Activated T-helper 1 cell treated with anti-CD3 and anti-CD28 coated beads, Interleukin-12 subunit alpha, Interleukin-12 subunit beta, Interleukin-2, Interleukin-4 antibody, amounts not matched to agents 30 ng/mL and 10 ng/mL and 1 ng/mL, durations not matched to agents 14 hours and 24 hours and 36 hours (primary cell): ENCODE results near the gene ZFAND3. TPM values are rescaled to one million over a fixed set of nuclear protein-coding genes. Genes with fewer than 3 reads are reported as not detected.

Experiments
- DNase-seq: peaks from one replicate; pipeline ENCODE4 v3.0.0; 2021; ENCODE audit warnings: low spot score
- H3K27ac Mint-ChIP-seq: one replicate; pipeline ENCODE4 v1.8.0; 2021; ENCODE audit warnings: mild to moderate bottlenecking, mixed read lengths
- H3K27me3 Mint-ChIP-seq: one replicate; pipeline ENCODE4 v1.8.0; 2022; ENCODE audit warnings: mild to moderate bottlenecking, moderate library complexity, mixed read lengths; ENCODE audit not compliant: insufficient read depth
- H3K36me3 Mint-ChIP-seq: one replicate; pipeline ENCODE4 v1.8.0; 2021; ENCODE audit warnings: low read depth, mixed read lengths
- H3K4me1 Mint-ChIP-seq: one replicate; pipeline ENCODE4 v1.8.0; 2021; ENCODE audit warnings: low read depth, mixed read lengths
- H3K4me3 Mint-ChIP-seq: one replicate; pipeline ENCODE4 v1.8.0; 2021; ENCODE audit warnings: mild to moderate bottlenecking, moderate library complexity, mixed read lengths
- H3K9me3 Mint-ChIP-seq: one replicate; pipeline ENCODE4 v1.8.0; 2021; ENCODE audit warnings: mixed read lengths
- intact Hi-C: fragments of 100-400 bp; cut with micrococcal nuclease; formaldehyde crosslinking; loops from one replicate; pipeline ENCODE4 v1.15.1; 2024
- total RNA-seq: library from RNA; stranded (reverse); gene quantifications from 2 replicates; pipeline ENCODE4 v1.2.3, GENCODE V29; 2022

Gene ZFAND3
- total RNA-seq, 1 donor from 2014 or later = 44.1 TPM

GRCh38 chr6:38177882-38178583 is 358.5 kb downstream of the ZFAND3 start:
- intact Hi-C loops = no loop called here
- no peak overlapping the region for H3K4me3 Mint-ChIP-seq
- no peaks in the 10 kb centered on the region for H3K27me3 Mint-ChIP-seq
- no peak for DNase-seq
- H3K36me3 Mint-ChIP-seq = no peaks in the 10 kb centered on the region
- H3K4me1 Mint-ChIP-seq = no peaks in the 10 kb centered on the region
- H3K9me3 Mint-ChIP-seq = no peaks in the 10 kb centered on the region
- H3K27ac Mint-ChIP-seq = no peak overlapping the region

- DNase-seq = no peak
- Mint-ChIP-seq H3K9me3 (no peaks in the 10 kb centered on the region), H3K4me3 (no peak overlapping the region), H3K27ac (no peak overlapping the region), H3K27me3 (no peaks in the 10 kb centered on the region), H3K4me1 (no peaks in the 10 kb centered on the region), H3K36me3 (no peaks in the 10 kb centered on the region)
- intact Hi-C loops = no loop called here
Observed at GRCh38 chr6:38178584-38178886, 359.0 kb downstream of the ZFAND3 start.

GRCh38 chr6:38179300-38179699 is 359.8 kb downstream of the ZFAND3 start:
- intact Hi-C loops = no loop called here
- no peak for DNase-seq
- no peaks in the 10 kb centered on the region for H3K27me3 Mint-ChIP-seq

DNA sequence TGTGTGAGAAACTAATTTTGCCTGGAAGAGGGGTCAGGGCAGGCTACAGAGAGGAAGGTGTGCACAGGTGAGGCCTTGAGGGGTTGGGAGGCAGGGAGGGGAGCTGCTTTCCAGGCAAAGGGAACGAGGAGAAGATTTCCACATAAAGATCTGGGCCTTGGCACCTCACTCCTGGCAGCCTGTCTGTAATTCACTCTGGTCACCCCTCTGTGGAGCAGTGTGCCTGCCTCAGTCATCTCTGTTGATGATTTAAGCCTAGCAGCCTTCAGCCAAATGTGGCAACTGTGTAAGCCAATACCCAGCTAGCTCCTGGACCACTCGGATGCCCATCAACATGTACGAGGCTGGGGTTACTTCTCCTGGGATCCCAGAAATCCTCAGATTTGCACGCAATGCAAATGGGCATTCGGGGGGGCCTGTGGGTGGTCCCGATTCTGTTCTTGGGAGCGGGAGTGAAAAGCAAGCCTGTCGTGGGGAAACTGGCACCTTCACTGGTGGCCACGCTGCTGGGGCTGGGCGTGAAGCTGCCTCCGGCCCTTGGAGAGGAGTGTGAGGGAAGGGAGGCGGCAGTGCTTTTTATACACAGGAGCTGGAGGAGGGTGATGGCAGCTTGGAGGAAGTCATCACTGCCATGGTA is 360.4 kb downstream of the ZFAND3 start:
- no peak overlapping the region for H3K4me3 Mint-ChIP-seq

More at GRCh38 chr6:38179300-38179699, 359.8 kb downstream of the ZFAND3 start:
- Mint-ChIP-seq H3K27ac (no peak overlapping the region), H3K4me3 (no peak overlapping the region), H3K9me3 (no peaks in the 10 kb centered on the region), H3K4me1 (no peaks in the 10 kb centered on the region), H3K36me3 (no peaks in the 10 kb centered on the region)

GRCh38 chr6:38180586-38180985 is 361.1 kb downstream of the ZFAND3 start:
- Mint-ChIP-seq H3K27me3 (no peaks in the 10 kb centered on the region), H3K4me1 (no peaks in the 10 kb centered on the region), H3K36me3 (no peaks in the 10 kb centered on the region), H3K9me3 (no peaks in the 10 kb centered on the region), H3K27ac (no peak overlapping the region), H3K4me3 (no peak overlapping the region)
- intact Hi-C loops = no loop called here
- DNase-seq = no peak

More for the DNA sequence above, 360.4 kb downstream of the ZFAND3 start:
- Mint-ChIP-seq H3K9me3 (no peaks in the 10 kb centered on the region), H3K36me3 (no peaks in the 10 kb centered on the region), H3K4me1 (no peaks in the 10 kb centered on the region), H3K27ac (no peak overlapping the region), H3K27me3 (no peaks in the 10 kb centered on the region)
- DNase-seq = no peak
- intact Hi-C loops = no loop called here

- Mint-ChIP-seq H3K4me1 (no peaks in the 10 kb centered on the region), H3K27me3 (no peaks in the 10 kb centered on the region), H3K9me3 (no peaks in the 10 kb centered on the region), H3K36me3 (no peaks in the 10 kb centered on the region), H3K4me3 (no peak overlapping the region), H3K27ac (no peak overlapping the region)
- intact Hi-C loops = no loop called here
- no peak for DNase-seq
Observed at GRCh38 chr6:38182426-38182825, 362.9 kb downstream of the ZFAND3 start.

DNA sequence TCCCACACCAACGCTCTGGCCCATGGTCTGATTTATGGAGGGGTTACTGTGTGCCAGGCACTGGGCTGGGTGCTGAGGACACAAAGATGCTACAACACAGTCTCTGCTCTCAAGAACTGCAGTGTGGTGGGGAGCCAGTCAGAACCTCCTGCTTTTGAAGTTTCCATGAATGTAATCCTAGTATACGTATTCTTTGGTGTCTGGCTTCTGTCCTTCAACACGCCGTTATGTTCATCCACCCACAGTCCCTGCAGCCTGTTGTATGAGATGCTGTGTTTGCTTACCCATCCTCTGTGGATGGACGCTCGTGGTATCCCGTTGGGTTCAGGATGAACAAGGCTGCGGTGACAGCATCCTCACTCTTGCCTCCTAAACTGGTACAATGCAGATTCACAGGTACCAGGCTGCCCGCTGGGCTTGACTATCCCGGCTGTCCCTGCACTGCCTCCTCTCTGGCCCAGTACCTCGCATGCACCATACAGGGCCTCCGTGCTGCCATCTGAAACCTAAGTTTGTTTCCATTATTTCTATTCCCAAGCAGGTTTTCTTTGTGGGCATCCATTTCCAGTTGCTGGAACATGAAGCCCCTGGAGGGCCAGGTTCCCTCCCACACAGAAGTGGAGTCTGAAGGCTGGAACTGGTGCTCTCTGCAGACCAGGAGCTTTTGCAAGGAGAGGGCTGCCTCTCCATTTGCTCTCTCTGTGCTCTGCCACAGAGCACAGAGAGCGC is 364.5 kb downstream of the ZFAND3 start:
- Mint-ChIP-seq H3K36me3 (no peaks in the 10 kb centered on the region), H3K4me1 (no peaks in the 10 kb centered on the region), H3K9me3 (no peaks in the 10 kb centered on the region), H3K4me3 (no peak overlapping the region), H3K27me3 (no peaks in the 10 kb centered on the region), H3K27ac (no peak overlapping the region)
- no peak for DNase-seq
- intact Hi-C loops = no loop called here

DNA sequence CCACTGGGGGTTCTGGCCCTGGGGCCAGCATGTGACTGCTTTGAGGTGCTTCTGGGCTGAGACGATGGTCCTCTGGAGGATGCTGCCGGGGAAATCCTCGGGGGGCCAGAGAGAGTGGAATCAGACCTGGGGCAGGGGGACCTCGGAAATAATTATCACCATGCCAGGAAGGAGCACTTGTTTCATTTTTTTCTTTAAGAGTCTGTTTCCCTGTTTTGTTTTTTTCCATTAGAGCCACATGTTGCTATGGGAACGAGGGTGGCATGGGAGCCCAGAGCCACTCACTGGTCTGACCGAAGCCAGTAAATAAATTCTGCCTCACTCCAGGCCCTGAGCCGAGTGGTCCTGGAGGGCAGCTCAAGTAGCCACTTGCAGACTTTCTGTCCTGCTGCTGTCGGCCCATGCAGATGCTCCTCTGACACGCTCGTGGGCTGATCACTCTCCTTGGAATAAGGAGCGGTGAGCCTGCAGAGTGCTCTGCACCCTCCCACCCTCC is 365.1 kb downstream of the ZFAND3 start:
- intact Hi-C loops = no loop called here
- Mint-ChIP-seq H3K27ac (no peak overlapping the region), H3K27me3 (no peaks in the 10 kb centered on the region), H3K36me3 (no peaks in the 10 kb centered on the region), H3K4me3 (no peak overlapping the region), H3K9me3 (no peaks in the 10 kb centered on the region), H3K4me1 (no peaks in the 10 kb centered on the region)
- DNase-seq = no peak

DNA sequence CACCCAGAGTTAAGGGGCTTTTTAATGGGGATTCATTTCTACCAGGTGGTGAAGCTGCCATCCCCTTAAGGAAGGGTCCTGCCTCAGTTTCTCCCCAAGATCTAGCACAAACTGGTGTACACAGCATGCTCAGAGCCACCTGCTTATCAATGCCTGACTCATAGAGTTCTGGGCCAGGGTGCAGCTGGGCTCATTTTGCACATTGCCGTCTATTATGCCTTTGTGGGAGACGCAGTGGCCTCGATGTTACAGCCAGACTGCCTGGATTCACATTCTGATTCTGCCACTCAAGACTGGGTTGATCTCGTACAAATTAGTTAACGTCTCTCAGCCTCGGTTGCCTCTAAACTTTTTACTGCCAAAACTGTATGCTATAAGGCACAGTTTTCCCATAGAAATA is 365.7 kb downstream of the ZFAND3 start:
- no peaks in the 10 kb centered on the region for H3K36me3 Mint-ChIP-seq

DNA sequence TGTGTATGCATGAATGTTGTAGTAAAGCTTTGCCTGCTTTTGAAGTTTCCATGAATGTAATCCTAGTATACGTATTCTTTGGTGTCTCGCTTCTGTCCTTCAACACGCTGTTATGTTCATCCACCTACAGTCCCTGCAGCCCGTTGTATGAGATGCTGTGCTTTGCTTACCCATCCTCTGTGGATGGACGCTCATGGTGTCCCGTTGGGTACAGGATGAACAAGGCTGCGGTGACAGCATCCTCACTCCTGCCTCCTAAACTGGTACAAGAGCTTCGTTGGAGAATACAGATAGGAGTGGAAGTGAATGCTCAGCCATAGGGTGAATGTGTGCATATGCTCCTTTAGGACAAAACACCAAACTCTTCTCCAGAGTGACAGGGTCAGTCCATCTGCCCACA is 366.2 kb downstream of the ZFAND3 start:
- Mint-ChIP-seq H3K27ac (no peak overlapping the region), H3K27me3 (no peaks in the 10 kb centered on the region), H3K36me3 (no peaks in the 10 kb centered on the region), H3K4me1 (no peaks in the 10 kb centered on the region), H3K9me3 (no peaks in the 10 kb centered on the region), H3K4me3 (no peak overlapping the region)
- intact Hi-C loops = no loop called here
- no peak for DNase-seq

More for the DNA sequence above, 365.7 kb downstream of the ZFAND3 start:
- H3K4me1 Mint-ChIP-seq = no peaks in the 10 kb centered on the region
- no peak for DNase-seq
- H3K27ac Mint-ChIP-seq = no peak overlapping the region
- no peak overlapping the region for H3K4me3 Mint-ChIP-seq
- H3K27me3 Mint-ChIP-seq = no peaks in the 10 kb centered on the region
- H3K9me3 Mint-ChIP-seq = no peaks in the 10 kb centered on the region
- intact Hi-C loops = no loop called here

GRCh38 chr6:38187325-38187724 is 367.8 kb downstream of the ZFAND3 start:
- Mint-ChIP-seq H3K4me3 (no peak overlapping the region), H3K27me3 (no peaks in the 10 kb centered on the region), H3K27ac (no peak overlapping the region), H3K9me3 (no peaks in the 10 kb centered on the region), H3K4me1 (no peaks in the 10 kb centered on the region), H3K36me3 (no peaks in the 10 kb centered on the region)
- DNase-seq = no peak
- intact Hi-C loops = no loop called here

DNA sequence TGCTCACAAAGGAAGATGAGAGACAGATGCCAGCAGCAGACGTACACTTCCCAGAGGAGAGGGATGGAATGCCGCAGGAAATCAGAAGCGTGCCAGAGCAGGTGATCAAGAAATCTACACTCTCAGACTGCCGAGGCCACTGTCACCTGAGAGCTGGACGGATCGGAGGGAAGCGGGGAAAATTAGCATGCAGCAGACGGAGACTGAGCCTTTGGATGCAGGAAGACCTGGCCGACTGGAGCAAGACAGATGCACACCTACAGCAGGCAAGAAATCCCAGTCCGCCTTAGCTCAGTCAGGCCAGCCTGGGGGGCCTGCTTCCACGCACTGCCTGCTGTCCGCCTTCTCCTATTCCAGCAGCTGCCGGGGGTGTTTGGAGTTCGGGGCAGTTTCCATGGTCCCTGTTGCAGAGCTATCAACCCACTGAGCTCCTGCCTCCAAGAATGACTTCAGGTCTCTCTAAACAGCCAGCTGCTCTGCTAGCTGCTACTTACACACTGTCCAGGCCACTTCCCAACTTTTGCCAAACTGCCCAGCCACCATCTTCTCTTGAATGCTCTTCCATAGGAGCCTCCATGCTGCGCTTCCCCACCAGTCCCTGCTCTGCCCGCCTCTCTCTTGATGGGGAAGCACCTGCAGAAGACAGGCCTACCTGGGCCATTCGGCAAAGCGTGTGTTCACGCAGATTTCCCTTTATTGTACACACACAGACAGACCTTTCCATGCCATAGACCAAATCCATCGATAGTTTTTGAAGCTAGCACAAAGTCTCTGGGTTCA is 368.5 kb downstream of the ZFAND3 start:
- intact Hi-C loops = no loop called here
- Mint-ChIP-seq H3K9me3 (no peaks in the 10 kb centered on the region), H3K27me3 (no peaks in the 10 kb centered on the region), H3K27ac (no peak overlapping the region), H3K36me3 (no peaks in the 10 kb centered on the region), H3K4me1 (no peaks in the 10 kb centered on the region), H3K4me3 (no peak overlapping the region)
- DNase-seq = no peak
